GM12801 (cell line): ENCODE data around the gene NET1.

Source experiments
- TF ChIP-seq, protein P1 (sequence below): IDR thresholded peaks from one replicate; pipeline ENCODE4 v1.5.1; 2011; ENCODE audit warnings: control low read depth; ENCODE audit not compliant: insufficient read length; ENCODE audit errors: extremely low read depth

The NET1 gene

DNA sequence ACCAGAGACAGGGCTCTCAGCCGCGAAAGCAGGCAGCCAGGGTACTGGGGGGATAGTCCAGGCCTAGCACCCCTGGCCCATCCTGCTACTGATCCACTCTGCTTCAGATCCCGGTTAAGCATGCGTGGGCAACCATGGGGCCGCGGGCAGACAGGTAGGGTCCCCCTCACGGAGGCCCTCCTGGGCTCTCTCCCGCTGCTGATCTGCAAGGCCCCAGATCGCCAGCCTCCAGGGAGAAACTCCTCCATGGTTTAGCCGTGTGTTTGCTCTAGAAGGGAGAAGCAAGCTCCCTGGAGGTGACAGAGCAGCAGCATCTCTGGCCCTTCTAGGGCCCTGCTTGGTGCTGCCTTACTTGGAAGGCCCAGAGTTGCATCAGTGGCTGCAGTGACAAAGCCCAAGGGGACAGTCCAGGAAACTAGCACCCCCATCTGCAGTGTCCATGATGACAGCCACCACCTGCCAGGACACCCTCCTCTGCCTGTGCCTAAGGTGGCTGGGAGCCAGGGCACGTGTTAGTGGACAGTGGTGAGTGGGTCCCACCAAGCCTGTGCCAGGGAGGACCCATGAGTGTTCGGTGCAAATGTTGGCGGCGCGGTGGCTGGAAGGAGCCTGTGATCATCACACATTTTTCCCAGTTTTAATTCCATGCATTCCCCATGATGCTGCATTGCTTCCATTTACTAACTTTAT, 57.9 kb downstream of the NET1 start:
- TF ChIP-seq, protein P1, sequence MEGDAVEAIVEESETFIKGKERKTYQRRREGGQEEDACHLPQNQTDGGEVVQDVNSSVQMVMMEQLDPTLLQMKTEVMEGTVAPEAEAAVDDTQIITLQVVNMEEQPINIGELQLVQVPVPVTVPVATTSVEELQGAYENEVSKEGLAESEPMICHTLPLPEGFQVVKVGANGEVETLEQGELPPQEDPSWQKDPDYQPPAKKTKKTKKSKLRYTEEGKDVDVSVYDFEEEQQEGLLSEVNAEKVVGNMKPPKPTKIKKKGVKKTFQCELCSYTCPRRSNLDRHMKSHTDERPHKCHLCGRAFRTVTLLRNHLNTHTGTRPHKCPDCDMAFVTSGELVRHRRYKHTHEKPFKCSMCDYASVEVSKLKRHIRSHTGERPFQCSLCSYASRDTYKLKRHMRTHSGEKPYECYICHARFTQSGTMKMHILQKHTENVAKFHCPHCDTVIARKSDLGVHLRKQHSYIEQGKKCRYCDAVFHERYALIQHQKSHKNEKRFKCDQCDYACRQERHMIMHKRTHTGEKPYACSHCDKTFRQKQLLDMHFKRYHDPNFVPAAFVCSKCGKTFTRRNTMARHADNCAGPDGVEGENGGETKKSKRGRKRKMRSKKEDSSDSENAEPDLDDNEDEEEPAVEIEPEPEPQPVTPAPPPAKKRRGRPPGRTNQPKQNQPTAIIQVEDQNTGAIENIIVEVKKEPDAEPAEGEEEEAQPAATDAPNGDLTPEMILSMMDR: no peak

- TF ChIP-seq, protein P1: no peak
Measured at GRCh38 chr10:5476918-5477525, 64.7 kb downstream of the NET1 start.

GRCh38 chr10:5477948-5478693, 65.8 kb downstream of the NET1 start:
- TF ChIP-seq, protein P1: no peak

- TF ChIP-seq, protein P1: no peak
Measured at GRCh38 chr10:5478694-5479305, 66.4 kb downstream of the NET1 start.

GRCh38 chr10:5479481-5480161, 67.3 kb downstream of the NET1 start:
- TF ChIP-seq, protein P1: no peak

DNA sequence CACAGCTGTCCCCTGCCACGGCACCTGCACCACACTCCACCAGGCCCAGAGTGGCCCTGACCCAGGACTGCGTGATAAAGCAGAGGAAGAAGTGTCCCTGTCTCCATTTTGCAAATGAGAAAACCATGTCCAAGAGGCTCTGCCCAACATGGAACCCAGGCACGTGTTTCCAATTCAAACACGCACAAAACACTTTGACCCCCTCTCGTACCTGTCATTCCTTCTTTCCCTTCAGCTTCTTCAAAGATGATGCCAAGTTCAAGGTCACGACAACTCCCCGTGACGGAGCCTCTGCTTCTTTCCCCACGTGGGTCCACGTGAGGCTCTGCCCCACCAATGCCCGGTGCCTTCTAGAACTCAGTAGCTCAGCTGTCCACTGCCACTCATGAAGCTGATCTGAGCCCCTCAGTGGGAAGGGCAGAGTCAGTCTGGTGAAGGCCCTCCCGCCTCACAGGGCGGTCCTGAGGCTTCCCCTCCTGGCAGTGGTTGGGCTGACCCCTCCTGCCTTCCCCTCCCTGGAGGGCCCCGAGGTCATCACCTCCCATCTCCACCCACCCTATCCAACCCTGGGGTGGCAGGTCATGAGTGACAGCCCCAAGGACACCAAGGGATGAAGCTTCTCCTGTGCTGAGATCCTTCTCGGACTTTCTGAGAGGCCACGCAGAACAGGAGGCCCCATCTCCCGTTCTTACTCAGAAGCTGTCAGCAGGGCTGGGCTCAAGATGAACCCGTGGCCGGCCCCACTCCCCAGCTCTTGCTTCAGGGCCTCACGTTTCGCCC, 68.0 kb downstream of the NET1 start:
- TF ChIP-seq, protein P1: no peak
